WTC11 (cell line): ENCODE results near the gene PPP1R11. TPM values are rescaled to one million over a fixed set of nuclear protein-coding genes. Genes with fewer than 3 reads are reported as not detected.
A peak's percentile ranks its signal among the peaks of the same experiment; 100 is the strongest.
"Not testable (repeated sequence)": the region's sequence is repeated elsewhere in the genome, so short reads cannot be mapped to it uniquely, and the experiment has no call there.

Experiments used
- ATAC-seq: fragments of 200-7000 bp; cut with Tn5 transposase; 2 replicates; pipeline ENCODE4 v1.10.0; 2021; ENCODE audit warnings: mild to moderate bottlenecking, moderate library complexity
- CTCF ChIA-PET: fragments of 300-600 bp; sonication (Branson Sonifier 250); formaldehyde crosslinking; loops from one replicate; lab custom pipeline; 2021; ENCODE audit warnings: antibody characterized with exemption; lab: Charles Lee
- POLR2A ChIA-PET: fragments of 350-600 bp; sonication (Branson Sonifier 250); formaldehyde crosslinking; loops from one replicate; lab custom pipeline; 2021; ENCODE audit warnings: antibody characterized with exemption; lab: Charles Lee
- DNase-seq: peaks from one replicate; pipeline ENCODE4 v3.0.0; 2021; ENCODE audit warnings: low spot score
- H3K27ac Mint-ChIP-seq: 2 replicates; pipeline ENCODE4 v1.8.0; 2021; ENCODE audit warnings: mixed read lengths
- H3K27me3 Mint-ChIP-seq: 2 replicates; pipeline ENCODE4 v1.8.0; 2021; ENCODE audit warnings: low read depth, mild to moderate bottlenecking, moderate library complexity, mixed read lengths
- H3K36me3 Mint-ChIP-seq: 2 replicates; pipeline ENCODE4 v1.8.0; 2021; ENCODE audit warnings: mixed read lengths
- H3K4me1 Mint-ChIP-seq: 2 replicates; pipeline ENCODE4 v1.8.0; 2022; ENCODE audit warnings: mixed read lengths
- H3K4me3 Mint-ChIP-seq: 2 replicates; pipeline ENCODE4 v1.8.0; 2021; ENCODE audit warnings: mild to moderate bottlenecking, moderate library complexity, mixed read lengths
- H3K9me3 Mint-ChIP-seq: 2 replicates; pipeline ENCODE4 v1.8.0; 2021; ENCODE audit warnings: mixed read lengths
- ATF1 ChIP-seq: sonication (generic); formaldehyde crosslinking; IDR thresholded peaks from 2 replicates; pipeline ENCODE4 v1.8.1; 2023; ENCODE audit warnings: mild to moderate bottlenecking, moderate library complexity, missing genetic modification reagents
- FOXJ3 ChIP-seq: sonication (generic); formaldehyde crosslinking; IDR thresholded peaks from 2 replicates; pipeline ENCODE4 v1.9.0; 2021; ENCODE audit warnings: missing genetic modification reagents, mild to moderate bottlenecking, borderline replicate concordance
- GABPB1 ChIP-seq: sonication (generic); formaldehyde crosslinking; IDR thresholded peaks from 2 replicates; pipeline ENCODE4 v1.8.1; 2023; ENCODE audit warnings: mild to moderate bottlenecking, missing genetic modification reagents
- NR1H2 ChIP-seq: sonication (generic); formaldehyde crosslinking; IDR thresholded peaks from 2 replicates; pipeline ENCODE4 v1.9.0; 2021; ENCODE audit warnings: mild to moderate bottlenecking, moderate library complexity, missing genetic modification reagents
- SOX15 ChIP-seq: fragments of 250-450 bp; sonication (Bioruptor Pico); IDR thresholded peaks from 2 replicates; pipeline ENCODE4 v1.9.0; 2021; ENCODE audit warnings: mild to moderate bottlenecking
- TEAD4 ChIP-seq: sonication (generic); formaldehyde crosslinking; IDR thresholded peaks from 2 replicates; pipeline ENCODE4 v1.8.0; 2022; ENCODE audit warnings: mild to moderate bottlenecking, missing genetic modification reagents
- total RNA-seq: library from RNA; stranded (reverse); gene quantifications from 3 replicates; pipeline ENCODE4 v1.2.3, GENCODE V29; 2021
- TF ChIP-seq, protein P1 (sequence below): fragments of 250-450 bp; sonication (Bioruptor Pico); IDR thresholded peaks from 2 replicates; pipeline ENCODE4 v1.9.0; 2021; ENCODE audit warnings: moderate library complexity, mild to moderate bottlenecking, inconsistent platforms, borderline replicate concordance
- TF ChIP-seq, protein P2 (sequence below): fragments of 200-600 bp; IDR thresholded peaks from 2 replicates; pipeline ENCODE4 v1.8.0; 2022; ENCODE audit warnings: antibody characterized with exemption
- TF ChIP-seq, protein P3 (sequence below): sonication (generic); formaldehyde crosslinking; IDR thresholded peaks from 2 replicates; pipeline ENCODE4 v1.8.1; 2023; ENCODE audit warnings: mild to moderate bottlenecking, missing genetic modification reagents
- TF ChIP-seq, protein P4 (sequence below): sonication (generic); formaldehyde crosslinking; IDR thresholded peaks from 2 replicates; pipeline ENCODE4 v1.8.1; 2022; ENCODE audit warnings: missing genetic modification reagents, borderline replicate concordance
- TF ChIP-seq, protein P5 (sequence below): sonication (generic); formaldehyde crosslinking; IDR thresholded peaks from 2 replicates; pipeline ENCODE4 v1.8.1; 2022; ENCODE audit warnings: low read depth, missing genetic modification reagents, borderline replicate concordance
- TF ChIP-seq, protein P6 (sequence below): sonication (generic); formaldehyde crosslinking; IDR thresholded peaks from 2 replicates; pipeline ENCODE4 v1.8.0; 2022; ENCODE audit warnings: mild to moderate bottlenecking, missing genetic modification reagents

PPP1R11 gene
- total RNA-seq, 1 experiment from 2014 or later: 25.0 TPM

DNA sequence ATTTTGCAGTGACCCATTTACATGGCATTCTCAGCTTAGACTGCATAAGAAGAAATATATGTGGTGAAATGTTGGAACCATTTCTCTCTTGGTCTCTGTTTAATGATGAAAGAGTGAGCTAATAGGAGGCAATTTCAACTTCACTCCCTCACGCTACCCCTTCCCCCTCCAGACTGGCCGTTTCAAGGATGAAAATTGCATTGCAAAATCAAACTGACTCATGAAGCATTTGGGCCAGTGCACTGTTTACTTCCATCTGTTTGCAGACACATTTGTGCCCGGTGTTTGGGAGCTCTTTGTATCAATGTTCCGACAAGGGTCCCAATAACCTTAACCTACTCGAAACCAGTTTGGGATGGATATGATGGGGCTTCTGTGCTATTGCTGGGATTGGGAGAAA is 33.6 kb upstream of the PPP1R11 start:
- DNase-seq, ATAC-seq, CTCF ChIA-PET, H3K4me3 Mint-ChIP-seq, H3K9me3 Mint-ChIP-seq, H3K27ac Mint-ChIP-seq, H3K4me1 Mint-ChIP-seq, POLR2A ChIA-PET, H3K36me3 Mint-ChIP-seq, H3K27me3 Mint-ChIP-seq: not testable (repeated sequence)
- peak; percentile 82 for TF ChIP-seq GABPB1 (CRISPR knock-in tag)

DNA sequence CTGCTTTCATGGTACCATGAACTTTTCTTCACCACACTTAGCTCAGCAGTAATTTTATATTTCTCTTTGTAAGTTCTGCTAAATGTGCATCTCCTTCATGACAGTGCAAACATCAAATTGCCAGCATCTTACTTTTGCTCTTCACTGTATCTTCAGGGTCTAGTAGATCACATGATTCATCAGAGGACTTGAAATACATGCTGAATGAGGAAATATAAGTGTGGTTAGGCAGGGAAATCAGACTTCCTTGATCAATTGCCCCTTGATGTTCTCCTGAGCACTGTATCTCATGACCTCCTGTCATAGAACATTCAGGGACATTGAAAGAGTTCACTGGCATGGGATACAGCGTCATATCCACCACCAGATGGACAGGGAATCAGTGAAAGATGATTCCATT is 31.2 kb upstream of the PPP1R11 start:
- Mint-ChIP-seq H3K4me3 (no peak overlapping the region), H3K27me3 (no peaks in the 10 kb centered on the region), H3K4me1 (no peaks in the 10 kb centered on the region)
- POLR2A ChIA-PET: no interaction called here
- no peak for TF ChIP-seq TEAD4
- TF ChIP-seq, protein P1, sequence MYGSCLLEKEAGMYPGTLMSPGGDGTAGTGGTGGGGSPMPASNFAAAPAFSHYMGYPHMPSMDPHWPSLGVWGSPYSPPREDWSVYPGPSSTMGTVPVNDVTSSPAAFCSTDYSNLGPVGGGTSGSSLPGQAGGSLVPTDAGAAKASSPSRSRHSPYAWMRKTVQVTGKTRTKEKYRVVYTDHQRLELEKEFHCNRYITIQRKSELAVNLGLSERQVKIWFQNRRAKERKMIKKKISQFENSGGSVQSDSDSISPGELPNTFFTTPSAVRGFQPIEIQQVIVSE (CRISPR knock-in tag): no peak
- no peak for TF ChIP-seq FOXJ3
- no peak for TF ChIP-seq ATF1 (CRISPR knock-in tag)
- TF ChIP-seq, all 79 proteins: peak for 0
- Mint-ChIP-seq H3K36me3 (no peaks in the 10 kb centered on the region), H3K27ac (no peak overlapping the region), H3K9me3 (no peaks in the 10 kb centered on the region)
- ATAC-seq (no peak), DNase-seq (no peak)
- CTCF ChIA-PET: no interaction called here

DNA sequence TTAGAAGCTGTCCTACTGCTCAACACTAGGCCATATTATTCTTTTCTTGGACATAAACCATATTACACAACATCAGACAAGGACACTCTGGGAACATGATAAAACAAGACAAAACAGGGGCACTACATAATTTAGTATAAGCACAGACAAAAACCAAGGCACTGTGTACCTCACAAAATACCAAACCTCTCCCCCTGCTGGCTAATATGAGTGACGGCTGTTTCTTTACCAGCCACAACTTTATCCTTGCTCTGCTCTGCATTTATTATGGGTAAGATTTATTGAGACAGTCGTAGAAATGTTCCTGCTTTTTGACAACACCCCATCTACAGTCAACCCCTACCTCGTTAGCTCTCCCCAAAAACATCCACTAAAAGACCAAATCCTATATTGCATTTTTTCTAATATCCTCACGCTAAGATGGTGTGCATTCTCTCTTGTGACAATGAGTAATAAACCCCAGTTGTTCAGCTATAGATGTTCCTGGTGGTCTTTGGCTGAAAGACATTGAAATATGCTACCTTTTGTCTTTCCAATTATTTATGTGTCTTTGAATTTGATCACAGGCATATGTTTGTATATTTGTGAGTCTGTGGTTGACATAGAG is 29.7 kb upstream of the PPP1R11 start:
- ATAC-seq (no peak; the same call in 1 of the 2 replicates), DNase-seq (no peak)
- Mint-ChIP-seq H3K36me3 (no peaks in the 10 kb centered on the region), H3K4me3 (no peak overlapping the region), H3K27ac (no peak overlapping the region), H3K4me1 (no peaks in the 10 kb centered on the region), H3K9me3 (no peaks in the 10 kb centered on the region), H3K27me3 (no peaks in the 10 kb centered on the region)
- ChIA-PET POLR2A (no interaction called here), CTCF (interaction anchor here (0.9 to 2.0 kb wide), 2 partner anchors 24 to 65 kb away, joined by 3 to 5 read pairs; no protein-coding TSS in a partner anchor)
- TF ChIP-seq, protein P2, sequence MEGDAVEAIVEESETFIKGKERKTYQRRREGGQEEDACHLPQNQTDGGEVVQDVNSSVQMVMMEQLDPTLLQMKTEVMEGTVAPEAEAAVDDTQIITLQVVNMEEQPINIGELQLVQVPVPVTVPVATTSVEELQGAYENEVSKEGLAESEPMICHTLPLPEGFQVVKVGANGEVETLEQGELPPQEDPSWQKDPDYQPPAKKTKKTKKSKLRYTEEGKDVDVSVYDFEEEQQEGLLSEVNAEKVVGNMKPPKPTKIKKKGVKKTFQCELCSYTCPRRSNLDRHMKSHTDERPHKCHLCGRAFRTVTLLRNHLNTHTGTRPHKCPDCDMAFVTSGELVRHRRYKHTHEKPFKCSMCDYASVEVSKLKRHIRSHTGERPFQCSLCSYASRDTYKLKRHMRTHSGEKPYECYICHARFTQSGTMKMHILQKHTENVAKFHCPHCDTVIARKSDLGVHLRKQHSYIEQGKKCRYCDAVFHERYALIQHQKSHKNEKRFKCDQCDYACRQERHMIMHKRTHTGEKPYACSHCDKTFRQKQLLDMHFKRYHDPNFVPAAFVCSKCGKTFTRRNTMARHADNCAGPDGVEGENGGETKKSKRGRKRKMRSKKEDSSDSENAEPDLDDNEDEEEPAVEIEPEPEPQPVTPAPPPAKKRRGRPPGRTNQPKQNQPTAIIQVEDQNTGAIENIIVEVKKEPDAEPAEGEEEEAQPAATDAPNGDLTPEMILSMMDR: 0 out of 2 replicates have a peak, but pooled peaks have one; percentile 27
- TF ChIP-seq NR1H2: no peak

DNA sequence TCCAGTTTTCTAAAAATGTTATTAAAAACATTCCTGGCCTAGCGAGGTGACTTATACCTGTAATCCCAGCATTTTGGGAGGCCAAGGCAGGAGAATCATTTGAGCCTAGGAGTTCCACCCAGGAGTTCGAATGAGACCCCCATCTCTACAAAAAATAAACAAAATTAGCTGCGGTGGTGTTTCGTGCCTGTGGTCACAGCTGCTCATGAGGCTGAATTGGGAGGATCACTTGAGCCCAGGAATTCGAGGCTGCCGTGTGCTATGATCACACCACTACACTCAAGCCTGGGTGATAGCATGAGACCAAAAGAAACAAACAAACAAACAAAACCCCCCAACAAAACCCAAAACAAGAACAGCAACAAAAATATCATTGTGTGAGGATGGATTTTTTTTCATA is 25.8 kb upstream of the PPP1R11 start:
- ChIA-PET CTCF (no interaction called here), POLR2A (interaction anchor here (1.1 kb wide), 1 partner anchor 19 kb away, joined by 3 read pairs; the partner anchor contains the start of gene POLR1H)
- Mint-ChIP-seq H3K9me3 (no peaks in the 10 kb centered on the region), H3K4me3 (no peak overlapping the region), H3K4me1 (no peaks in the 10 kb centered on the region), H3K27ac (no peak overlapping the region), H3K27me3 (no peaks in the 10 kb centered on the region), H3K36me3 (no peaks in the 10 kb centered on the region)
- TF ChIP-seq, protein P3, sequence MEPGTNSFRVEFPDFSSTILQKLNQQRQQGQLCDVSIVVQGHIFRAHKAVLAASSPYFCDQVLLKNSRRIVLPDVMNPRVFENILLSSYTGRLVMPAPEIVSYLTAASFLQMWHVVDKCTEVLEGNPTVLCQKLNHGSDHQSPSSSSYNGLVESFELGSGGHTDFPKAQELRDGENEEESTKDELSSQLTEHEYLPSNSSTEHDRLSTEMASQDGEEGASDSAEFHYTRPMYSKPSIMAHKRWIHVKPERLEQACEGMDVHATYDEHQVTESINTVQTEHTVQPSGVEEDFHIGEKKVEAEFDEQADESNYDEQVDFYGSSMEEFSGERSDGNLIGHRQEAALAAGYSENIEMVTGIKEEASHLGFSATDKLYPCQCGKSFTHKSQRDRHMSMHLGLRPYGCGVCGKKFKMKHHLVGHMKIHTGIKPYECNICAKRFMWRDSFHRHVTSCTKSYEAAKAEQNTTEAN (CRISPR knock-in tag): no peak
- TF ChIP-seq SOX15 (CRISPR knock-in tag): no peak
- TF ChIP-seq, protein P4, sequence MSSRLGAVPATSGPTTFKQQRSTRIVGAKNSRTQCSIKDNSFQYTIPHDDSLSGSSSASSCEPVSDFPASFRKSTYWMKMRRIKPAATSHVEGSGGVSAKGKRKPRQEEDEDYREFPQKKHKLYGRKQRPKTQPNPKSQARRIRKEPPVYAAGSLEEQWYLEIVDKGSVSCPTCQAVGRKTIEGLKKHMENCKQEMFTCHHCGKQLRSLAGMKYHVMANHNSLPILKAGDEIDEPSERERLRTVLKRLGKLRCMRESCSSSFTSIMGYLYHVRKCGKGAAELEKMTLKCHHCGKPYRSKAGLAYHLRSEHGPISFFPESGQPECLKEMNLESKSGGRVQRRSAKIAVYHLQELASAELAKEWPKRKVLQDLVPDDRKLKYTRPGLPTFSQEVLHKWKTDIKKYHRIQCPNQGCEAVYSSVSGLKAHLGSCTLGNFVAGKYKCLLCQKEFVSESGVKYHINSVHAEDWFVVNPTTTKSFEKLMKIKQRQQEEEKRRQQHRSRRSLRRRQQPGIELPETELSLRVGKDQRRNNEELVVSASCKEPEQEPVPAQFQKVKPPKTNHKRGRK (CRISPR knock-in tag): no peak
- no peak for DNase-seq
- no peak for ATAC-seq

DNA sequence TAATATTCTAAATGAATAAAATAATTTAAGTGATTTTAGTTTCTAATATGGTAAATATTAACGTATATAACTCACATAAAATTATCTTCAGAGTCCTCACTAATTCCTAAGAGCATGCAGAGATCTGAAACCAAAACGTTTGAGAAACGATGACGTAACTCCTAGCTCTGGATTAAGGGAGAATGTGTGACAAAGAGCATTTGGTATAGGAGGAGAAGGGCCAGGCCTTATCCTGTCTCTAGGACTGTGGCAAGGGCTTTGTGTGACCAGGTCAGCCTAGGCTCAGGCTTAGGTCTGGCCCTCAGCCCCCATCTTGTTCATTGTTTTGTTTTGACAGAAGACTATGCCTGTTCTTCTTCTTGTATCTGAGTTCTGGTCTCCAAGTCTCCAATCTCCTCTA is 25.2 kb upstream of the PPP1R11 start:
- Mint-ChIP-seq H3K36me3 (no peaks in the 10 kb centered on the region), H3K4me3 (no peak overlapping the region), H3K27ac (no peak overlapping the region), H3K27me3 (no peaks in the 10 kb centered on the region), H3K9me3 (no peaks in the 10 kb centered on the region), H3K4me1 (no peaks in the 10 kb centered on the region)
- no peak for ATAC-seq
- DNase-seq: no peak
- ChIA-PET POLR2A (interaction anchor here (1.1 kb wide), 1 partner anchor 19 kb away, joined by 3 read pairs; the partner anchor contains the start of gene POLR1H), CTCF (no interaction called here)
- TF ChIP-seq, protein P5, sequence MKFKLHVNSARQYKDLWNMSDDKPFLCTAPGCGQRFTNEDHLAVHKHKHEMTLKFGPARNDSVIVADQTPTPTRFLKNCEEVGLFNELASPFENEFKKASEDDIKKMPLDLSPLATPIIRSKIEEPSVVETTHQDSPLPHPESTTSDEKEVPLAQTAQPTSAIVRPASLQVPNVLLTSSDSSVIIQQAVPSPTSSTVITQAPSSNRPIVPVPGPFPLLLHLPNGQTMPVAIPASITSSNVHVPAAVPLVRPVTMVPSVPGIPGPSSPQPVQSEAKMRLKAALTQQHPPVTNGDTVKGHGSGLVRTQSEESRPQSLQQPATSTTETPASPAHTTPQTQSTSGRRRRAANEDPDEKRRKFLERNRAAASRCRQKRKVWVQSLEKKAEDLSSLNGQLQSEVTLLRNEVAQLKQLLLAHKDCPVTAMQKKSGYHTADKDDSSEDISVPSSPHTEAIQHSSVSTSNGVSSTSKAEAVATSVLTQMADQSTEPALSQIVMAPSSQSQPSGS (CRISPR knock-in tag): no peak
- TF ChIP-seq, protein P6, sequence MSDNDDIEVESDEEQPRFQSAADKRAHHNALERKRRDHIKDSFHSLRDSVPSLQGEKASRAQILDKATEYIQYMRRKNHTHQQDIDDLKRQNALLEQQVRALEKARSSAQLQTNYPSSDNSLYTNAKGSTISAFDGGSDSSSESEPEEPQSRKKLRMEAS (CRISPR knock-in tag): no peak
- TF ChIP-seq, protein P2: no peak
